ENCODE measurements around the gene RICTOR. TPM values are rescaled to one million over a fixed set of nuclear protein-coding genes. Genes with fewer than 3 reads are reported as not detected.

Gene RICTOR
- total RNA-seq, 1 experiment from 2014 or later, result 22.4 TPM

- H3K4me1 Mint-ChIP-seq, result peaks cover 46% of the 10 kb centered on the region
- CTCF ChIA-PET, result interaction anchor here (1.0 kb wide), 1 partner anchor 192 kb away, joined by 3 read pairs; no protein-coding TSS in a partner anchor
- POLR2A ChIA-PET, result no interaction called here
- H3K9me3 Mint-ChIP-seq, result peaks cover 24% of the 10 kb centered on the region
- H3K27ac Mint-ChIP-seq, result no peak overlapping the region
- TF ChIP-seq MYBL2 (CRISPR knock-in tag; IDR thresholded peaks at IDR 0.05), result no peak
- no peak for TF ChIP-seq CTCF (IDR thresholded peaks at IDR 0.05)
- no peak for TF ChIP-seq GRHL2 (CRISPR knock-in tag; IDR thresholded peaks at IDR 0.05; ENCODE audit: insufficient replicate concordance, severe bottlenecking)
- TF ChIP-seq, protein P1, sequence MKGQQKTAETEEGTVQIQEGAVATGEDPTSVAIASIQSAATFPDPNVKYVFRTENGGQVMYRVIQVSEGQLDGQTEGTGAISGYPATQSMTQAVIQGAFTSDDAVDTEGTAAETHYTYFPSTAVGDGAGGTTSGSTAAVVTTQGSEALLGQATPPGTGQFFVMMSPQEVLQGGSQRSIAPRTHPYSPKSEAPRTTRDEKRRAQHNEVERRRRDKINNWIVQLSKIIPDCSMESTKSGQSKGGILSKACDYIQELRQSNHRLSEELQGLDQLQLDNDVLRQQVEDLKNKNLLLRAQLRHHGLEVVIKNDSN (CRISPR knock-in tag; IDR thresholded peaks at IDR 0.05), result no peak
- no peak for TF ChIP-seq ETV6 (CRISPR knock-in tag; IDR thresholded peaks at IDR 0.05)
- TF ChIP-seq TCF7 (CRISPR knock-in tag; IDR thresholded peaks at IDR 0.05; ENCODE audit: low read depth), result no peak
- TF ChIP-seq, protein P2, sequence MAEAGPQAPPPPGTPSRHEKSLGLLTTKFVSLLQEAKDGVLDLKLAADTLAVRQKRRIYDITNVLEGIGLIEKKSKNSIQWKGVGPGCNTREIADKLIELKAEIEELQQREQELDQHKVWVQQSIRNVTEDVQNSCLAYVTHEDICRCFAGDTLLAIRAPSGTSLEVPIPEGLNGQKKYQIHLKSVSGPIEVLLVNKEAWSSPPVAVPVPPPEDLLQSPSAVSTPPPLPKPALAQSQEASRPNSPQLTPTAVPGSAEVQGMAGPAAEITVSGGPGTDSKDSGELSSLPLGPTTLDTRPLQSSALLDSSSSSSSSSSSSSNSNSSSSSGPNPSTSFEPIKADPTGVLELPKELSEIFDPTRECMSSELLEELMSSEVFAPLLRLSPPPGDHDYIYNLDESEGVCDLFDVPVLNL (CRISPR knock-in tag; IDR thresholded peaks at IDR 0.05; ENCODE audit: borderline replicate concordance, low read depth), result no peak
- TF ChIP-seq, protein P3, sequence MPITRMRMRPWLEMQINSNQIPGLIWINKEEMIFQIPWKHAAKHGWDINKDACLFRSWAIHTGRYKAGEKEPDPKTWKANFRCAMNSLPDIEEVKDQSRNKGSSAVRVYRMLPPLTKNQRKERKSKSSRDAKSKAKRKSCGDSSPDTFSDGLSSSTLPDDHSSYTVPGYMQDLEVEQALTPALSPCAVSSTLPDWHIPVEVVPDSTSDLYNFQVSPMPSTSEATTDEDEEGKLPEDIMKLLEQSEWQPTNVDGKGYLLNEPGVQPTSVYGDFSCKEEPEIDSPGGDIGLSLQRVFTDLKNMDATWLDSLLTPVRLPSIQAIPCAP (CRISPR knock-in tag; IDR thresholded peaks at IDR 0.05), result no peak
- no peak for TF ChIP-seq ZMAT4 (CRISPR knock-in tag; IDR thresholded peaks at IDR 0.05)
- TF ChIP-seq GABPB1 (CRISPR knock-in tag; IDR thresholded peaks at IDR 0.05), result no peak
- ATAC-seq (no peak), DNase-seq (ENCODE audit: low spot score) (no peak)
- no peak overlapping the region for H3K4me3 Mint-ChIP-seq
- no peaks in the 10 kb centered on the region for H3K27me3 Mint-ChIP-seq (ENCODE audit: low read depth)
- peaks cover 33% of the 10 kb centered on the region for H3K36me3 Mint-ChIP-seq
Measured at GRCh38 chr5:39025456-39025855, 48.7 kb downstream of the RICTOR start.

DNA sequence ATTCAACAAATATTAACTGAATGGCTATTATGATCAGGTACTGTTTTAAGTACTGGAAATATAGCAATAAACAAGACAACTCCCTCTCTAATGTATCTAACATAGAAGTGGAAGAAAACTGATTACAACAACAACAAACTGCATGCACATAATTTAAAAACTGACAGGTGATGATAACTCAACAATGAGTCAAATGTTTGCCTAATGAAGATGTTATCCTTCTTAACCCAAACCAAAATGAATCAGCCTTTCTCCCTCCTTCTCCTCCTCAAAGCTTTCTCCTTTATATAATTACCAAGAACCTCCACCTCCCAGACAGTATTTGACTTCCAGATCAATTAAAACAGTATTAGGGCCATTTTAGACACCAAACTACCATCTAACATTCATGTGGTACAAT is 49.3 kb downstream of the RICTOR start:
- H3K4me1 Mint-ChIP-seq, result peaks cover 49% of the 10 kb centered on the region
- POLR2A ChIA-PET, result no interaction called here
- no peak overlapping the region for H3K4me3 Mint-ChIP-seq
- H3K27me3 Mint-ChIP-seq (ENCODE audit: low read depth), result no peaks in the 10 kb centered on the region
- peak overlapping the region; percentile 1; the same call in 1 of the 2 replicates for H3K27ac Mint-ChIP-seq
- no peak for ATAC-seq
- peaks cover 33% of the 10 kb centered on the region for H3K36me3 Mint-ChIP-seq
- no peak for DNase-seq (ENCODE audit: low spot score)
- no peak for TF ChIP-seq ZNF423 (CRISPR knock-in tag; IDR thresholded peaks at IDR 0.05)
- H3K9me3 Mint-ChIP-seq, result peaks cover 24% of the 10 kb centered on the region
- CTCF ChIA-PET, result interaction anchor here (1.9 kb wide), 1 partner anchor 56 kb away, joined by 9 read pairs; no protein-coding TSS in a partner anchor

GRCh38 chr5:39024005-39024404 is 50.2 kb downstream of the RICTOR start:
- peaks cover 51% of the 10 kb centered on the region for H3K4me1 Mint-ChIP-seq
- H3K9me3 Mint-ChIP-seq, result peaks cover 20% of the 10 kb centered on the region
- ChIA-PET CTCF (interaction anchor here (0.8 to 1.9 kb wide), 2 partner anchors 57 to 168 kb away, joined by 3 to 9 read pairs; no protein-coding TSS in a partner anchor), POLR2A (no interaction called here)
- no peak overlapping the region for H3K27ac Mint-ChIP-seq
- DNase-seq (ENCODE audit: low spot score) (peak; percentile 24), ATAC-seq (peak; percentile 65)
- H3K36me3 Mint-ChIP-seq, result peaks cover 30% of the 10 kb centered on the region
- H3K4me3 Mint-ChIP-seq, result no peak overlapping the region
- no peaks in the 10 kb centered on the region for H3K27me3 Mint-ChIP-seq (ENCODE audit: low read depth)
- TF ChIP-seq HMGA2 (CRISPR knock-in tag; IDR thresholded peaks at IDR 0.05), result no peak
- TF ChIP-seq MXD4 (CRISPR knock-in tag; IDR thresholded peaks at IDR 0.05; ENCODE audit: borderline replicate concordance), result no peak
- no peak for TF ChIP-seq ATF2 (CRISPR knock-in tag; IDR thresholded peaks at IDR 0.05; ENCODE audit: borderline replicate concordance, low read depth)
- TF ChIP-seq ZBTB21 (CRISPR knock-in tag; IDR thresholded peaks at IDR 0.05; ENCODE audit: borderline replicate concordance), result no peak
- no peak for TF ChIP-seq CREM (CRISPR knock-in tag; IDR thresholded peaks at IDR 0.05)
- TF ChIP-seq FOXK1 (CRISPR knock-in tag; IDR thresholded peaks at IDR 0.05), result no peak
- no peak for TF ChIP-seq ZNF416 (CRISPR knock-in tag; IDR thresholded peaks at IDR 0.05)
- no peak for TF ChIP-seq HMGXB4 (CRISPR knock-in tag; IDR thresholded peaks at IDR 0.05)
- TF ChIP-seq CBFB (CRISPR knock-in tag; IDR thresholded peaks at IDR 0.05; ENCODE audit: low read depth), result no peak
- no peak for TF ChIP-seq ZNF281 (CRISPR knock-in tag; IDR thresholded peaks at IDR 0.05)
- TF ChIP-seq NFE2L1 (CRISPR knock-in tag; IDR thresholded peaks at IDR 0.05), result no peak
